H1 (cell line): ENCODE results near the gene ZNF646. TPM values are rescaled to one million over a fixed set of nuclear protein-coding genes. Genes with fewer than 3 reads are reported as not detected.

Experiments
- CTCF ChIA-PET: fragments of 300-600 bp; sonication (Branson Sonifier 250); formaldehyde crosslinking; loops from one replicate; lab custom pipeline; 2021; ENCODE audit not compliant: partially characterized antibody; lab: Charles Lee
- POLR2A ChIA-PET: fragments of 300-600 bp; sonication (Branson Sonifier 250); formaldehyde crosslinking; loops from one replicate; lab custom pipeline; 2021; ENCODE audit warnings: inconsistent platforms; ENCODE audit not compliant: partially characterized antibody; lab: Charles Lee
- DNase-seq, 2 experiments: peaks; one replicate each; pipeline versions ENCODE4 v3.0.0 to v3.0.0-alpha.2; 2010 to 2022; ENCODE audit warnings: low spot score in 2 of 2, low read depth in 1 of 2, mixed read lengths in 1 of 2
- FAIRE-seq: peaks from 2 replicates; lab custom pipeline; 2011; peaks lifted over from hg19 to GRCh38; lab: Jason Lieb, UNC
- H2AFZ ChIP-seq: 2 replicates; pipeline ENCODE4 v1.8.1; 2012; ENCODE audit warnings: low read length, inconsistent platforms
- H2AK5ac ChIP-seq: 2 replicates; pipeline ENCODE4 v1.6.1; 2013; ENCODE audit warnings: low read depth, low read length
- H2BK120ac ChIP-seq: replicated peaks from 2 replicates; pipeline ENCODE3; 2013; ENCODE audit warnings: low read depth, low read length, inconsistent platforms
- H2BK12ac ChIP-seq: 2 replicates; pipeline ENCODE4 v1.6.1; 2013; ENCODE audit warnings: low read depth, low read length
- H2BK15ac ChIP-seq: 2 replicates; pipeline ENCODE4 v1.6.1; 2013; ENCODE audit warnings: low read length
- H2BK20ac ChIP-seq: 2 replicates; pipeline ENCODE4 v1.6.1; 2013; ENCODE audit warnings: low read length
- H2BK5ac ChIP-seq: 2 replicates; pipeline ENCODE4 v1.6.1; 2013; ENCODE audit warnings: low read depth, low read length
- H3K14ac ChIP-seq: 2 replicates; pipeline ENCODE4 v1.6.1; 2013; ENCODE audit warnings: inconsistent platforms; ENCODE audit not compliant: insufficient read length
- H3K18ac ChIP-seq: 2 replicates; pipeline ENCODE4 v1.6.1; 2013; ENCODE audit warnings: low read length; ENCODE audit errors: extremely low read depth
- H3K23ac ChIP-seq: 2 replicates; pipeline ENCODE4 v1.6.1; 2013; ENCODE audit warnings: inconsistent platforms; ENCODE audit not compliant: insufficient read length
- H3K23me2 ChIP-seq: 2 replicates; pipeline ENCODE4 v1.6.1; 2013; ENCODE audit warnings: low read depth, low read length
- H3K27ac ChIP-seq: 2 replicates; pipeline ENCODE4 v1.6.1; 2011; ENCODE audit warnings: low read depth, low read length, inconsistent platforms
- H3K27me3 ChIP-seq, 4 experiments: replicated peaks in 1 of 4; 1 replicate in 1 of 4; 2 replicates in 3 of 4; pipeline versions ENCODE4 v1.6.1 to v1.8.1; 2011 to 2013; ENCODE audit warnings: low read length in 3 of 4, mild to moderate bottlenecking in 3 of 4, inconsistent platforms in 2 of 4, mixed read lengths in 2 of 4, moderate library complexity in 1 of 4; ENCODE audit not compliant: control insufficient read depth in 3 of 4, insufficient read depth in 3 of 4; ENCODE audit errors: extremely low read depth in 1 of 4
- H3K36me3 ChIP-seq, 4 experiments: 2 replicates each; pipeline versions ENCODE4 v1.6.1 to v1.8.1; 2011 to 2013; ENCODE audit warnings: mild to moderate bottlenecking in 4 of 4, low read length in 3 of 4, moderate library complexity in 2 of 4, control low read depth in 1 of 4, inconsistent platforms in 1 of 4; ENCODE audit not compliant: insufficient read depth in 4 of 4, control insufficient read depth in 2 of 4
- H3K4ac ChIP-seq: replicated peaks from 2 replicates; pipeline ENCODE3; 2013; ENCODE audit warnings: low read length, low read depth, mixed read lengths, inconsistent platforms; ENCODE audit not compliant: insufficient read length
- H3K4me1 ChIP-seq, 4 experiments: replicated peaks in 1 of 4; 1 replicate in 1 of 4; 2 replicates in 3 of 4; pipeline versions ENCODE4 v1.6.1 to v1.8.1; 2011 to 2013; ENCODE audit warnings: low read length in 3 of 4, inconsistent platforms in 2 of 4, mixed read lengths in 1 of 4; ENCODE audit not compliant: insufficient read depth in 4 of 4, control insufficient read depth in 3 of 4
- H3K4me2 ChIP-seq, 2 experiments: 2 replicates each; pipeline versions ENCODE4 v1.6.1 to v1.8.1; 2011 to 2013; ENCODE audit warnings: low read depth in 2 of 2, low read length in 2 of 2, control low read depth in 1 of 2, inconsistent platforms in 1 of 2, mild to moderate bottlenecking in 1 of 2; ENCODE audit not compliant: insufficient read depth in 1 of 2
- H3K4me3 ChIP-seq, 4 experiments: fragments of 200-600, 300-600 bp in 1 of 4; sonication (generic), shearing (Covaris generic), sonication (Bioruptor Twin) in 1 of 4; 2 replicates each; pipeline versions ENCODE4 v1.5.1 to v1.8.1; 2011 to 2016; ENCODE audit warnings: low read length in 4 of 4, low read depth in 3 of 4, control low read depth in 2 of 4, inconsistent platforms in 2 of 4, mild to moderate bottlenecking in 2 of 4, mixed read lengths in 1 of 4, moderate library complexity in 1 of 4; ENCODE audit not compliant: insufficient read depth in 2 of 4; ENCODE audit errors: extremely low read depth in 1 of 4
- H3K56ac ChIP-seq: replicated peaks from 2 replicates; pipeline ENCODE3; 2013; ENCODE audit warnings: low read depth, mild to moderate bottlenecking, mixed read lengths, low read length, inconsistent platforms; ENCODE audit not compliant: insufficient read length
- H3K79me1 ChIP-seq: 2 replicates; pipeline ENCODE4 v1.6.1; 2013; ENCODE audit warnings: low read depth, low read length, control low read depth
- H3K79me2 ChIP-seq, 2 experiments: 2 replicates each; pipeline versions ENCODE4 v1.6.1 to v1.8.1; 2012 to 2013; ENCODE audit warnings: low read length in 2 of 2, mild to moderate bottlenecking in 2 of 2, inconsistent platforms in 1 of 2; ENCODE audit not compliant: insufficient read depth in 2 of 2, control insufficient read depth in 1 of 2
- H3K9ac ChIP-seq, 4 experiments: replicated peaks in 1 of 4; 1 replicate in 1 of 4; 2 replicates in 3 of 4; pipeline versions ENCODE4 v1.6.1 to v1.8.1; 2011 to 2013; ENCODE audit warnings: low read depth in 3 of 4, low read length in 3 of 4, control low read depth in 2 of 4, mild to moderate bottlenecking in 2 of 4, moderate library complexity in 2 of 4, inconsistent platforms in 1 of 4; ENCODE audit errors: extremely low read depth in 1 of 4
- H3K9me3 ChIP-seq, 2 experiments: 2 replicates each; pipeline versions ENCODE4 v1.6.1 to v1.8.1; 2012 to 2013; ENCODE audit warnings: mild to moderate bottlenecking in 2 of 2, moderate library complexity in 2 of 2, control low read depth in 1 of 2, inconsistent platforms in 1 of 2, low read depth in 1 of 2, low read length in 1 of 2, mixed read lengths in 1 of 2; ENCODE audit not compliant: insufficient read depth in 2 of 2
- H4K20me1 ChIP-seq, 2 experiments: replicated peaks in 1 of 2; 2 replicates each; pipeline versions ENCODE3 to v1.8.1; 2011 to 2013; ENCODE audit warnings: inconsistent platforms in 2 of 2, low read length in 2 of 2, mild to moderate bottlenecking in 1 of 2; ENCODE audit not compliant: insufficient read depth in 2 of 2, control insufficient read depth in 1 of 2
- H4K5ac ChIP-seq: 2 replicates; pipeline ENCODE4 v1.6.1; 2013; ENCODE audit warnings: low read length, low read depth, mixed read lengths, inconsistent platforms; ENCODE audit not compliant: insufficient read length
- H4K8ac ChIP-seq: 2 replicates; pipeline ENCODE4 v1.8.0; 2013; ENCODE audit warnings: mild to moderate bottlenecking, moderate library complexity, low read length, inconsistent platforms; ENCODE audit not compliant: insufficient read depth; ENCODE audit errors: extremely low read depth
- H4K91ac ChIP-seq: replicated peaks from 2 replicates; pipeline ENCODE3; 2013; ENCODE audit warnings: low read length, mixed read lengths, inconsistent platforms; ENCODE audit not compliant: insufficient read length
- CHD1 ChIP-seq: IDR thresholded peaks from 2 replicates; pipeline ENCODE4 v1.6.1; 2012; ENCODE audit warnings: low read depth, low read length, improper control_type of control experiment
- CTCF ChIP-seq, 3 experiments: IDR thresholded peaks; 1 replicate in 2 of 3; 2 replicates in 1 of 3; pipeline versions ENCODE4 v1.5.1 to v1.6.1; 2011; ENCODE audit warnings: low read length in 3 of 3, mild to moderate bottlenecking in 3 of 3, inconsistent platforms in 2 of 3, low read depth in 1 of 3, moderate library complexity in 1 of 3; ENCODE audit not compliant: insufficient read depth in 1 of 3; ENCODE audit errors: control extremely low read depth in 1 of 3
- EZH2 ChIP-seq: fragments of 200-600 bp; sonication (generic); IDR thresholded peaks from 2 replicates; pipeline ENCODE4 v1.7.1; 2012; ENCODE audit warnings: low read depth, mild to moderate bottlenecking, moderate library complexity, low read length, inconsistent platforms; ENCODE audit not compliant: severe bottlenecking
- FOSL1 ChIP-seq: IDR thresholded peaks from 2 replicates; pipeline ENCODE4 v1.6.1; 2011; ENCODE audit warnings: mild to moderate bottlenecking, low read depth, low read length, moderate library complexity; ENCODE audit not compliant: insufficient read depth
- HDAC6 ChIP-seq: IDR thresholded peaks from one replicate; pipeline ENCODE4 v1.7.1; 2012; ENCODE audit warnings: low read depth, mild to moderate bottlenecking, inconsistent platforms, low read length, moderate library complexity
- RAD21 ChIP-seq, 2 experiments: IDR thresholded peaks in 1 of 2; conservative IDR thresholded peaks in 1 of 2; 2 replicates each; pipeline ENCODE4 v1.6.1; 2011; ENCODE audit warnings: low read depth in 2 of 2, low read length in 2 of 2, improper control_type of control experiment in 1 of 2, inconsistent platforms in 1 of 2, mild to moderate bottlenecking in 1 of 2, moderate library complexity in 1 of 2
- SUZ12 ChIP-seq: fragments of 200-600 bp; sonication (generic); IDR thresholded peaks from 2 replicates; pipeline ENCODE4 v1.6.1; 2012; ENCODE audit warnings: mild to moderate bottlenecking, inconsistent platforms, low read length, moderate library complexity, mixed read lengths
- TAF7 ChIP-seq: optimal IDR thresholded peaks from 2 replicates; pipeline ENCODE3; 2011; ENCODE audit warnings: low read depth, mild to moderate bottlenecking, inconsistent platforms, low read length, moderate library complexity, borderline replicate concordance
- TEAD4 ChIP-seq: IDR thresholded peaks from 2 replicates; pipeline ENCODE4 v1.6.1; 2012; ENCODE audit warnings: low read depth, low read length, inconsistent platforms, mixed read lengths
- WGBS, 2 experiments: shearing (Covaris generic) in 1 of 2; methylation state at CpG; one replicate each; pipeline versions ENCODE4 v1.1.6 to v1.1.7; 2013 to 2015; ENCODE audit warnings: low lambda C conversion rate in 2 of 2, mixed read lengths in 2 of 2, inconsistent platforms in 1 of 2, low coverage in 1 of 2, missing lambda C conversion rate in 1 of 2; ENCODE audit not compliant: insufficient replicate concordance in 2 of 2, insufficient coverage in 1 of 2, insufficient read length in 1 of 2; ENCODE audit errors: extremely low coverage in 1 of 2, missing lambda C conversion rate in 1 of 2; 5-methylcytosine and 5-hydroxymethylcytosine counted together
- polyA plus RNA-seq, 7 experiments: library from polyadenylated mRNA; depleted of rRNA in 3 of 7; stranded (reverse) in 5 of 7; unstranded in 2 of 7; fragments of >200 nt in 5 of 7; fragments of 200-250 nt in 2 of 7; gene quantifications; 1 replicate in 5 of 7; 2 replicates in 1 of 7; 4 replicates in 1 of 7; pipeline versions ENCODE4 v1.2.1 to v1.2.3, GENCODE V29; 2011 to 2013; ENCODE audit warnings: missing spikeins in 2 of 7, mixed read lengths in 2 of 7
- total RNA-seq: library from RNA; stranded (reverse); fragmentation: NEBNext Ultra II Directional; extraction: Animal tissue kit (Norgen Biotek cat#: 25700); gene quantifications from 2 replicates; pipeline ENCODE4 v1.2.1, GENCODE V29; 2021

ZNF646 gene
- total and polyA plus RNA-seq, 2 of the 8 experiments (the other 6 are each of a cell fraction or from before 2014, with no cell fraction given) = 6.5 to 25.0 TPM

- Histone ChIP-seq H3K9me3 (no peaks in the 10 kb centered on the region), H3K79me2 (peaks cover 0 to 37% of the 10 kb centered on the region in 2 experiments; a peak in 2 of 4 replicates), H3K79me1 (peaks cover 4% of the 10 kb centered on the region; the same call in 1 of the 2 replicates), H3K23me2 (0 out of 2 replicates have a peak, but pooled peaks cover 3% of the 10 kb centered on the region), H3K4ac (no peak overlapping the region), H2BK12ac (no peak overlapping the region), H3K18ac (no peak overlapping the region), H4K91ac (no peak overlapping the region), H4K5ac (no peak overlapping the region), H2BK5ac (no peak overlapping the region), H3K9ac (no peak overlapping the region), H2BK15ac (no peak overlapping the region), H2AFZ (no peak overlapping the region), H2BK20ac (no peak overlapping the region), H3K14ac (no peak overlapping the region), H3K4me3 (no peak overlapping the region), H3K4me1 (no peaks in the 10 kb centered on the region), H3K4me2 (no peak overlapping the region), H4K20me1 (peaks cover 9 to 31% of the 10 kb centered on the region in 2 experiments), H2AK5ac (no peak overlapping the region), H2BK120ac (no peak overlapping the region), H3K23ac (no peak overlapping the region), H3K27ac (no peak overlapping the region), H3K36me3 (peaks cover 5 to 50% (median 30%) of the 10 kb centered on the region in 4 experiments; a peak in 7 of 8 replicates), H4K8ac (no peak overlapping the region), H3K56ac (no peak overlapping the region), H3K27me3 (no peaks in the 10 kb centered on the region)
- 90% methylated on average over 13 of the region's 13 CpGs; no CpG with 5 or more reads in 1 of the 2 experiments for WGBS, 2 experiments
- FAIRE-seq (no peak), DNase-seq (no peak)
- POLR2A ChIA-PET = interaction anchor here (0.5 to 4.9 kb wide), 7 partner anchors 13 to 378 kb away, joined by 3 to 26 read pairs (median 3); partner anchors contain the start of gene VKORC1
- CTCF ChIA-PET = interaction anchor here (0.6 to 2.1 kb wide), 8 partner anchors 10 to 93 kb away, joined by 3 to 14 read pairs (median 4); partner anchors contain the start of gene PRSS53
- TF ChIP-seq CTCF (IDR thresholded peaks at IDR 0.05; ENCODE audit: control extremely low read depth in 1 of 3, insufficient read depth in 1 of 3, low read depth in 1 of 3, low read length in 3 of 3) = peak in 2 of 3 experiments; percentile 10 to 12; a peak in 1 of 4 replicates
- no peak for TF ChIP-seq HDAC6
- no peak for TF ChIP-seq FOSL1
- no peak for TF ChIP-seq TEAD4
- TF ChIP-seq SUZ12 = no peak
- TF ChIP-seq EZH2 = no peak
- TF ChIP-seq RAD21 (IDR thresholded peaks at IDR 0.05 in 1 of 2, conservative IDR thresholded peaks at IDR 0.05 in 1 of 2; ENCODE audit: low read depth in 2 of 2, low read length in 2 of 2) = peak in 1 of 2 experiments; percentile 15; a peak in 1 of 4 replicates
- no peak for TF ChIP-seq TAF7
- no peak for TF ChIP-seq CHD1
Observed at GRCh38 chr16:31079342-31079944, 5.2 kb downstream of the ZNF646 start.
